ENCODE results near the gene CDKN2B-AS1. TPM values are rescaled to one million over a fixed set of nuclear protein-coding genes. Genes with fewer than 3 reads are reported as not detected.

The CDKN2B-AS1 gene
- total RNA-seq, 2 experiments from 2014 or later: 0.21 to 0.23 TPM

DNA sequence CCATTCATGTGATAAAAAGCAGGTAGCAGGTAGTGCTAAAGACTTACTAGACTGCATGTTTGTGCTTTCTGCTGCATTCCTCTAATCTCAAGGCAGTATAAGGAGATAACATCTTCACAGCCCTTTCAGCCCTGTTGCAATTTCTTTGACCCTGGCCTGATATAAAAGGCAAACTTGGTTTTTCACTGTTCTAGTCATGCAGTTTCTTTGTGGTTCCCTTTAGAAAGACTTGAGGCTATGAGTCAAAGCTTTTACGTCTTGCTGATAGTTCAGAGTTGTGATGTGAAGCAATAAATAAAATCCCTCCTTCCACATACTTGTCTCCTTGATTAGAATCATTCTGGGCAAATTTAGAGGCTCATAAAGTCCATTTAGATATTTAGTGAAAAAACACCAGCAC, 103.1 kb downstream of the CDKN2B-AS1 start:
- Mint-ChIP-seq H3K9me3 (ENCODE audit: low read depth) (peaks cover 4% of the 10 kb centered on the region), H3K4me3 (no peak overlapping the region), H3K36me3 (ENCODE audit: low read depth) (no peaks in the 10 kb centered on the region), H3K27me3 (peaks cover 54% of the 10 kb centered on the region), H3K4me1 (peaks cover 4% of the 10 kb centered on the region), H3K27ac (no peak overlapping the region)
- DNase-seq: no peak
- peak; percentile 74 for ATAC-seq
- ChIA-PET POLR2A (no interaction called here), CTCF (no interaction called here)
- intact Hi-C loops (cut with DNase I, micrococcal nuclease): loop anchor here in 1 of 2 experiments (2.0 kb wide), 1 partner anchor 17 kb away; no protein-coding TSS in a partner anchor

DNA sequence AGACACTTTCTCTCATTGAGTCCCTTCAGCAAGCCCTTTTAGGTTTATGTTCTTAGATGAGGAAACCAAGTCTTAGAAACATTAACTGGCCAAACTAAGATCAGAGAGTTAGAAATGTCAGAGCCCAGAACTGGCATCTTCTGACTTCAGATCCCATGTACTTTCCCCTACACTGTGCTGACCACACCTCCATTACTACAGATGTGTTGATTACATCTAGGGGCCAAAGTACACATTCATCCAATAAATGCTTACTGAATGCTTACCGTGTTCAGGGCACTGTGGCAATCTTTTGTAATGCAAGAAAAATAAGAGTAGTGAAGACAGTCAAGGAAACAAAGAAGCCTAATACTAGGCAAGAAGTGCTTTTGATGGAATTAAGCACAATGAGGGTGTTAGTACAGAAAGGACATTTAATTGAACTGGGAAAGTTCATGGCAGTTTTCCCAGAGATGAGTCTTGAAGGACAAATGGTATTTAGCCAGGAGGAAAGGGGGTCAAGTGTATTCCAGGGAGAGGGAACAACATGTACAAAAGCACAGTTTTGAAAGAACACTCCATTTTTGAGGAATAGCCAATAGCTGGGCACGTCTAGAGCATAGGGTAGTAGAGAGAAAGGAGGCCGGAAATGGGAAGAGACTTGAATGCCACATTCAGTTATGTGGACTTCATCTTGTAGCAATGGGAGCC, 104.2 kb downstream of the CDKN2B-AS1 start:
- H3K36me3 Mint-ChIP-seq (ENCODE audit: low read depth): no peaks in the 10 kb centered on the region
- ChIA-PET CTCF (interaction anchor here (0.8 kb wide), 1 partner anchor 11 kb away, joined by 3 read pairs; no protein-coding TSS in a partner anchor), POLR2A (no interaction called here)
- DNase-seq (no peak), ATAC-seq (no peak)
- H3K9me3 Mint-ChIP-seq (ENCODE audit: low read depth): peaks cover 4% of the 10 kb centered on the region
- H3K27ac Mint-ChIP-seq: no peak overlapping the region
- peaks cover 4% of the 10 kb centered on the region for H3K4me1 Mint-ChIP-seq
- H3K27me3 Mint-ChIP-seq: peaks cover 48% of the 10 kb centered on the region
- no peak overlapping the region for H3K4me3 Mint-ChIP-seq
- intact Hi-C loops (cut with DNase I, micrococcal nuclease): no loop called here

DNA sequence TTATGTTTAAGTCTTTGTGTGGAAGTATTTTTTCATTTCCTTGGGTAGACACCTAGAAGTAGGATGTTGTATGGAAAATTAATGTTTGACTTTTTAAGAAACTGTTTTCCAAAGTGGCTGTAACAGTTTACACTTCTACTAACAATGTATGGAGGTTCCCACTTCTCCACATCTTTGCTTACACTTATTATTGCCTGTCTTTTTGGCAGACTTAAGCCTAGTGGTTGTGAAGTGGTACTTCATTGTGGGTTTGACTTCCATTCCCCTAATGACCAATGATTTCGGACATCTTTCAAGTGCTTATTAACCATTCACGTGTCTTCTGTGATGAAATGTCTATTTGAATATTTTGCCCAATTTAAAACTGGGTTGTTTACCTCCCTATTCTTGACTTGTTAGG, 106.0 kb downstream of the CDKN2B-AS1 start:
- no peak overlapping the region for H3K4me3 Mint-ChIP-seq
- peaks cover 36% of the 10 kb centered on the region for H3K27me3 Mint-ChIP-seq
- ATAC-seq: no peak
- H3K27ac Mint-ChIP-seq: no peak overlapping the region
- H3K4me1 Mint-ChIP-seq: peaks cover 12% of the 10 kb centered on the region
- no peaks in the 10 kb centered on the region for H3K36me3 Mint-ChIP-seq (ENCODE audit: low read depth)
- intact Hi-C loops (cut with DNase I, micrococcal nuclease): no loop called here
- CTCF ChIA-PET: interaction anchor here (1.1 to 1.6 kb wide), 2 partner anchors 92 to 287 kb away, joined by 4 to 5 read pairs; partner anchors contain the start of gene CDKN2B
- POLR2A ChIA-PET: no interaction called here
- no peak for DNase-seq
- H3K9me3 Mint-ChIP-seq (ENCODE audit: low read depth): no peaks in the 10 kb centered on the region

DNA sequence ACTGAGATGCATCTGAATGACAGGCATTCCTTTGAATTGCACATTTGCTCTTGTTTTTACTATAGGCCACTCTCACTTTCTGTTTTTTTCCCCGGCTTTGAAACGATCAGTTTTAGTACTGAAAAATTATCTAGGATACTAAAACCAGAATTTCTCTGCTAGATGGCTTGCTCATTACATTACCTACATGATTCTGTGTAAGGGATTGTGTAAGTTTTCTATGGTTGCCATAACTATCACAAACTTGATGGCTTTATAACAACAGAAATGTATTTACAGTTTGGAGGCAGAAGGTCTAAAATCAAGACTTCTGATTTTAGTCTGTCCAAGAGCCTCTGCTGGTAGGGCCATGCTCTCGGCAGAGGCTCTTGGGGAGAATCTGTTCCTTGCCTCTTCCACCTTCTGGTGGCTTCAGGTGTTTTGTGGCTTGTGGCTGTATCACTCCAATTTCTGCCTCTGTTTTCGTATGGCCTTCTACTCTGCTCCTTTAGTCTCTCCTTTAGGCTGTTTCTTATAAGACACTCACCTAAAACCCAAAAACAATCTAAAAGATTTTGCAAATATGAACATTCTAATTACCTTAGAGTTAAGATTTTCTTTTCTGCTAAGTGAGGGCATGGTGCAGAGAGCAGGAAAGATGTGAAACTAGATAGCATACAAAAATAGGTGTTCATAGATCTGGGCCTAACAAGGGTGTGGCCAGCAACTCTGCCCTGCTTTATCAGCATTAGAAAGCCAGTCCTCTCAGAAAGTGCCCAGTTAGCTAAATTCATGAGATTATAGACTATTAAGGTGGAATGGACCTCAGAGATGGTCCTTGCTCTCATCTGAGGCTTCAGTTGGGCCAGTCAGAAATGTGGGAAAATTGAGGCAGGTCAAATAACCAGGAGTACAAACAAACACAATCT, 107.8 kb downstream of the CDKN2B-AS1 start:
- Mint-ChIP-seq H3K9me3 (ENCODE audit: low read depth) (no peaks in the 10 kb centered on the region), H3K36me3 (ENCODE audit: low read depth) (no peaks in the 10 kb centered on the region), H3K27ac (no peak overlapping the region), H3K4me3 (no peak overlapping the region), H3K27me3 (peaks cover 22% of the 10 kb centered on the region), H3K4me1 (peaks cover 12% of the 10 kb centered on the region)
- CTCF ChIA-PET: interaction anchor here (1.2 to 1.6 kb wide), 3 partner anchors 21 to 289 kb away, joined by 3 to 5 read pairs (median 4); no protein-coding TSS in a partner anchor
- intact Hi-C loops (cut with DNase I, micrococcal nuclease): loop anchor here (1.0 kb wide), 2 partner anchors 18 to 22 kb away; no protein-coding TSS in a partner anchor
- POLR2A ChIA-PET: no interaction called here
- DNase-seq (no peak), ATAC-seq (no peak)

DNA sequence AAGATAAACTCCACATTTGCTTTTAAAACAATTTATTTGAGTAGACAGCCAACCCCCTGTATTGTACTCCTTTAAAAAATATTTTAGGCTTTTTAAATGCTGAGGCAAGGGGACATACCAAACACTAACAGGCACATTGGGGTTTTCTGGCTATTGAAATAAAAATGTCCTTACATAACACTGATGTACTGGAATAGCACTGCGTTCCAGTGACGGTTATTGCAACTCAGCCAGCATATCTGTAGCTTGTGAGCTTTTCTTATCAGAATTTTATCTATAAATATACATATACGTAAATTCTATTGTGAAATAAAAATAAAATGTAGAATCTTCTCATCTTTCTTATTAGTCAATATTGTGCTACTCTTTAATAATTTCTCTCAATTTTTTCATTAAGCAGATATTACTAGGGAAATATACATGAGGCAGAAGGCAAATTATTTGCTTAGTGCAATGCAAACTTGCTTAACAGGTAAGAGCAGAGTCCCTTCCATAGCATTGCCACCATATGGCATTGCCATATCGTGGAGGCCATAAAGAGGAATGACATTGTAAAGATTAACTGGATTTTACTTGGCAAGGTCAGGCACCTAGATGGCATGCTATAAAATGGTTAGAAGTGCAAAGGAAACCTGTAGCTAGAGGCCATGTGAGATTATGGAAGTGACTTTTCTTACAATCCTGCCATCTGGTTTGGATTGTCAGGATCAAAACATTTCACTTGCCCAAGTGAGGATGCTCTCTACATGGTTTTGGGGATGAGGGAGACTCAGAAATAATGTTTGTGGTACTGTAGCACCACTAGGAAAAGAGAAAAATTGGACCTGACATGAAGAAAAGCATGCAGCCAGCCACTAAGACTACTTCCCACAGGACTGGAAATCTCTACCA, 109.3 kb downstream of the CDKN2B-AS1 start:
- ChIA-PET POLR2A (interaction anchor here (1.5 kb wide), 1 partner anchor 105 kb away, joined by 3 read pairs; no protein-coding TSS in a partner anchor), CTCF (interaction anchor here (1.0 to 2.1 kb wide), 3 partner anchors 15 to 62 kb away, joined by 3 to 5 read pairs (median 4); no protein-coding TSS in a partner anchor)
- intact Hi-C loops (cut with DNase I, micrococcal nuclease): no loop called here
- Mint-ChIP-seq H3K27ac (no peak overlapping the region), H3K36me3 (ENCODE audit: low read depth) (no peaks in the 10 kb centered on the region), H3K4me1 (peaks cover 12% of the 10 kb centered on the region), H3K9me3 (ENCODE audit: low read depth) (no peaks in the 10 kb centered on the region), H3K27me3 (peaks cover 20% of the 10 kb centered on the region), H3K4me3 (no peak overlapping the region)
- ATAC-seq (no peak), DNase-seq (no peak)

DNA sequence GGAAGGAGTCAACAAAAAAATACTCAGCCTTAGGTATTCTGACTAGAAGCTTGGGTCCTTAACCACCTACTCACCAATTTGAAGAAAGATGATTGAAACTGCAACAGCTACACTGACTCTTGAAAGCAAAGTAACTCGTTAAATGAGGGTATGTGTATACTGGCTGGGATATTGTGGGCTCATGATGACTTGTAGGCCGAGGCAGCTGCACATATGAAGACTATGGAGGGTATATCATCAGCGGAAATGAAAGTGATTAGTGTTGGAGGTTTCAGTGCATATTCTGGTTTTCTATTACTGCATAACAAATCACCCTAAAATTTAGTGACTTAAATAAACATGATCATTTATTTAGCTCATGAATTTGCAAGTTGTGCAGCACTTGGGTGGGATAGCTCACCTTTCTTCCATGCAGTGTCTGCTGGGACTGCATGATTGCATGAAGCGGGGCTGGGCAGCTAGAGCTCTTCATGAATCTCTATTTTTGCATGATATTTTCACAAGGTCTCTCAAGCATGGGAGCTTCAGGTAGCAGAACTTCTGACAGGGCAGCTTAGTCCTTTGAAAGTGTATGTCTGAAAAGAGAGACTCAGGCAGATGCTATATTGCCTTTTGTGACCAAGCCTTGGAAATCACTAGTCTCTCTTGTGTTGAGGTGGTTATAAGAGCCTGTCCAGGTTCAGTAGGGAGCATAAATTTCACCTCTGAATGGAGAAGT, 110.6 kb downstream of the CDKN2B-AS1 start:
- ChIA-PET CTCF (interaction anchor here (0.6 to 2.1 kb wide), 6 partner anchors 14 to 637 kb away, joined by 3 to 5 read pairs (median 3); no protein-coding TSS in a partner anchor), POLR2A (interaction anchor here (0.5 to 1.5 kb wide), 6 partner anchors 25 to 249 kb away, joined by 3 read pairs; no protein-coding TSS in a partner anchor)
- Mint-ChIP-seq H3K27me3 (peaks cover 14% of the 10 kb centered on the region), H3K27ac (no peak overlapping the region), H3K9me3 (ENCODE audit: low read depth) (no peaks in the 10 kb centered on the region), H3K4me1 (peaks cover 12% of the 10 kb centered on the region), H3K4me3 (no peak overlapping the region), H3K36me3 (ENCODE audit: low read depth) (no peaks in the 10 kb centered on the region)
- intact Hi-C loops (cut with DNase I, micrococcal nuclease): loop anchor here in 1 of 2 experiments (1.0 to 5.0 kb wide), 3 partner anchors 25 to 137 kb away; no protein-coding TSS in a partner anchor
- DNase-seq (peak; percentile 31), ATAC-seq (peak; percentile 96)

DNA sequence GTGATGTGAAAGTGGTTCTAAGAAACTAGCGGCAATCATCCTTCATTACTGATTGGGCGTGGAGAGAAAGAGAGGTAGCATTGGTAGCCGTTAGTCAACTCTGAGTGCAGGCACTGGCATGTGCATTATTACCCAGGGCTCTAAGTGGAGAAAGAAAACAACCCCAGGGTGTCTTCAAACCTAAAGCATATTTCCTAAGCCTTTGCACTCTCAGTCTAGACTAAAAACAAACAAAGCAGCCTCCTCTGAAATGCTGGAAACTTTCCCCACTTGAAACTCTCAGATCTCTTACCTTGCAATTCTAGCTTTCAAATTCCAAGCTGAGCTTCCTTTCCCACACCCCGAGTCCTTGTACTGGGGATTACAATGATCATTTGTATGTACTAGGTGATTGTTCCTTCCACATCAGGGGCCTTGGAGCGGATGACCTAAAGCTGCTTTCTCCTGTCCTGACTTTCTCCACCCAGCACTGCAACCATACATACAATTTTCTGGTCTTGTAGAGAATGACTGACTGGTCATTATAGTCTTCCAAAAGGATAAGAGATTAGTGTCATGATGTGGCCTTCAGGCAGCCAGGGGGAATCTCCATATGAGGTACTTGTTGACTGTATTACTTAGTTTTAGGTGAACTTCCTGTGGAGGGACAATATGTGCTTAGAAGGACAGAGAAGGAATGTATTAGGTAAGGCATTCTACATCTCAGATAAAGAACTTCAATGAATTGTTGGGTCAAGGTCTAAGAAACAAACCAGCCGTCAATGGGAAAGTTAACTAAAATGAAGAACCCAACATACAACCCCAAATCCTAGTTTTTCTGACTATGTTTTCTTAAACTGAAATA, 112.8 kb downstream of the CDKN2B-AS1 start:
- intact Hi-C loops (cut with DNase I, micrococcal nuclease): loop anchor here in 1 of 2 experiments (5.0 kb wide), 2 partner anchors 55 to 135 kb away; no protein-coding TSS in a partner anchor
- ChIA-PET CTCF (interaction anchor here (4.2 kb wide), 1 partner anchor 12 kb away, joined by 19 read pairs; no protein-coding TSS in a partner anchor), POLR2A (no interaction called here)
- Mint-ChIP-seq H3K4me3 (no peak overlapping the region), H3K4me1 (peaks cover 8% of the 10 kb centered on the region), H3K9me3 (ENCODE audit: low read depth) (no peaks in the 10 kb centered on the region), H3K36me3 (ENCODE audit: low read depth) (no peaks in the 10 kb centered on the region), H3K27ac (no peak overlapping the region), H3K27me3 (peaks cover 8% of the 10 kb centered on the region)
- ATAC-seq (no peak), DNase-seq (no peak)

DNA sequence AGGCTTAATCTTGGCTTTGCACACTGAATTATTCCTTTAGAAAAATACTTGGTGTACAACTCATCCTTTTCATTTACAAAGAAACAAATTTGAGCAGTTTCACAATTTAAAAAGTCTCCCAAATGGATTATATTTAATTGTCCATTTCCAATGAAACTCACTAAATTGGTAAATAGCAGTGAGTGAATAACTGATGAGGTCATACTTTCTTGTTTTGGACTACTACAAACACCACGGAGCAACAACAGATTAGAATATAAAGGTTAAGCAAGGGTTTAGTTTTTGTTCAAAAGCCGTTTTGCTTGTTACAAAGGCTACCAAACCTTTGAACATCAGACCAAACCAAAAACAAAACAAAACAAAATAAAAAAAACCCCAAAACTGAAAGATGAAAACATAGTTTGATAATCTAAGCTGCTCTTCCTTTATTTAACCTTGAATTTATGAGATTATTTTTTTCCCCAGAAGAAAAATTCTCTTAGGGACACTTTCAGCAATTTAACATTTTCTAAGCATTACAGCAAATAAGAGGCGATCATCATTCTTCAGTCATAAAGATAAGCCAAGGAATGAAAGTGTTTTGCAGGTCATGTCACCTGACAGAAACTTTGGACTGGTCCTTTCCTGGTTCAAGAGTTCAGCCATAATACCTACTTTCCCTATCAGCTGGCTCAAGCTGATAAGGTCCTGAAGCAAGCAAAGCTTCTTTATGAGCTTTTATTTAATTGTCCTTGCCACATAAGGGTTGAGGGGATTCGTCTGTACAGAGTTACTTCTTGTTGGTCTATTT, 114.2 kb downstream of the CDKN2B-AS1 start:
- H3K4me1 Mint-ChIP-seq: peaks cover 8% of the 10 kb centered on the region
- no peaks in the 10 kb centered on the region for H3K9me3 Mint-ChIP-seq (ENCODE audit: low read depth)
- H3K36me3 Mint-ChIP-seq (ENCODE audit: low read depth): no peaks in the 10 kb centered on the region
- no peak overlapping the region for H3K27ac Mint-ChIP-seq
- peaks cover 13% of the 10 kb centered on the region for H3K27me3 Mint-ChIP-seq
- ChIA-PET CTCF (interaction anchor here (4.2 kb wide), 1 partner anchor 11 kb away, joined by 19 read pairs; no protein-coding TSS in a partner anchor), POLR2A (no interaction called here)
- no peak overlapping the region for H3K4me3 Mint-ChIP-seq
- no peak for DNase-seq
- no peak for ATAC-seq
- intact Hi-C loops (cut with DNase I, micrococcal nuclease): loop anchor here in 1 of 2 experiments (5.0 kb wide), 2 partner anchors 56 to 134 kb away; no protein-coding TSS in a partner anchor

Data from activated CD4-positive, alpha-beta T cell treated with anti-CD3 and anti-CD28 coated beads for 36 hours (primary cell).